HEK293T (cell line): Measurements from ENCODE around the gene DPYSL4.

ENCODE experiments used
- ARNT ChIP-seq: fragments of 450-650 bp; IDR thresholded peaks from 2 replicates; pipeline ENCODE4 v1.6.1; 2017; ENCODE audit warnings: mild to moderate bottlenecking
- ELF4 ChIP-seq: fragments of 450-650 bp; IDR thresholded peaks from 2 replicates; pipeline ENCODE4 v1.6.1; 2017; ENCODE audit warnings: antibody characterized with exemption
- FOXK2 ChIP-seq: fragments of 450-650 bp; IDR thresholded peaks from 2 replicates; pipeline ENCODE4 v1.6.1; 2016; ENCODE audit warnings: mild to moderate bottlenecking
- FOXM1 ChIP-seq: fragments of 450-650 bp; IDR thresholded peaks from 2 replicates; pipeline ENCODE4 v1.6.1; 2017; ENCODE audit warnings: mild to moderate bottlenecking, borderline replicate concordance
- HDGF ChIP-seq: fragments of 450-650 bp; IDR thresholded peaks from 2 replicates; pipeline ENCODE4 v1.6.1; 2017; ENCODE audit warnings: antibody characterized with exemption, borderline replicate concordance
- L3MBTL2 ChIP-seq: fragments of 450-650 bp; conservative IDR thresholded peaks from 2 replicates; pipeline ENCODE4 v1.6.1; 2016; ENCODE audit warnings: mild to moderate bottlenecking
- NFRKB ChIP-seq: fragments of 450-650 bp; IDR thresholded peaks from 2 replicates; pipeline ENCODE4 v1.6.1; 2016; ENCODE audit warnings: mild to moderate bottlenecking, moderate library complexity
- SP1 ChIP-seq: fragments of 450-650 bp; IDR thresholded peaks from 2 replicates; pipeline ENCODE4 v1.6.1; 2017
- TARDBP ChIP-seq: fragments of 450-650 bp; IDR thresholded peaks from 2 replicates; pipeline ENCODE4 v1.6.1; 2016

DNA sequence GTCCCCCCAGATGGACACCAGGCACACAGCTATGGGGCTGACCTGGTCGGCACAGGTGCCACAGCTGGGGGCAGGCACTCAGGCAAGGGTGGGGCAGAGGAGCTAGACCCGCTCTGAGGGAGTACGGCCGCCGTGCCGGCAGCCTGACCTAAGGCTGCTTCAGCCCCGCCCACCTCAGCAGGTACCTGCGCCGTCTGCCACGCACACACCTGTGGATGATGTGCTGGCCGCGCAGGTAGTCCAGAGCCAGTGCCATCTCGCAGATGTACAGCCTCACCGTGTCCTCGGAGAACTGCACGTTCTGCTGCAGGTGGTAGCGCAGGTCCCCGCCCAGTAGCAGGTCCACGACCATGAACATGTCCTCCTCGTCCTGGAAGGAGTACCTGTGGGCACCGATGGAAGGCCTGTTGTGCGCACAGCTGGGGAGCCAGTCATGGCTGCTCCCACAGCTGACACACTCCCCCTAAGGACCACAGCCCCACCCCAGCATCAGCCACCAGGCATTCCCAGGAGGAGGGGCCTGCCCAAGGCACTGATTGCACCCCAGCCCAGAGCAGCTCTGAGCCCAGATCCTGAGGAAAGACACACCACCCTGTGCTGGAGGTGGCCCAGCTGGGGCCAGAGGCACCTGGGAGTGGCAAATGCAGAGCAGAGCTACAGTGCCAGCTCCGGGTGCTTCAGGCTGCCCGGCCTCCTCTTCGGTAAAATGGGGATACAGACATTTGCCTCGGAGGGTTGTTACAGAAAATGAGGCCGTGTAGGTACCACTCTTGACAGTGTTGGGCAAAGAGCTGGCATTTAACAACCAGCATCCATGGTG is 40.0 kb downstream of the DPYSL4 start:
- no peak for TF ChIP-seq ARNT
- TF ChIP-seq ELF4: no peak
- TF ChIP-seq SP1: no peak
- TF ChIP-seq FOXK2: no peak
- TF ChIP-seq TARDBP: no peak
- TF ChIP-seq HDGF: no peak
- TF ChIP-seq FOXM1: no peak
- TF ChIP-seq NFRKB: no peak
- TF ChIP-seq L3MBTL2: no peak
